H4 (cell line): Measurements from ENCODE around the gene PDE3A. TPM values are rescaled to one million over a fixed set of nuclear protein-coding genes. Genes with fewer than 3 reads are reported as not detected.
"Not testable (repeated sequence)": the region's sequence is repeated elsewhere in the genome, so short reads cannot be mapped to it uniquely, and the experiment has no call there.

Experiments
- DNase-seq: peaks from one replicate; pipeline ENCODE4 v3.0.0-alpha.2; 2015; ENCODE audit warnings: low spot score
- total RNA-seq: library from RNA; depleted of rRNA; stranded (reverse); fragments of >200 nt; shearing (Covaris generic); gene quantifications from 2 replicates; pipeline ENCODE4 v1.2.3, GENCODE V29; 2014; rRNA removed

Gene PDE3A
- total RNA-seq, result 7.2 and 8.9 TPM in 2 replicates

DNA sequence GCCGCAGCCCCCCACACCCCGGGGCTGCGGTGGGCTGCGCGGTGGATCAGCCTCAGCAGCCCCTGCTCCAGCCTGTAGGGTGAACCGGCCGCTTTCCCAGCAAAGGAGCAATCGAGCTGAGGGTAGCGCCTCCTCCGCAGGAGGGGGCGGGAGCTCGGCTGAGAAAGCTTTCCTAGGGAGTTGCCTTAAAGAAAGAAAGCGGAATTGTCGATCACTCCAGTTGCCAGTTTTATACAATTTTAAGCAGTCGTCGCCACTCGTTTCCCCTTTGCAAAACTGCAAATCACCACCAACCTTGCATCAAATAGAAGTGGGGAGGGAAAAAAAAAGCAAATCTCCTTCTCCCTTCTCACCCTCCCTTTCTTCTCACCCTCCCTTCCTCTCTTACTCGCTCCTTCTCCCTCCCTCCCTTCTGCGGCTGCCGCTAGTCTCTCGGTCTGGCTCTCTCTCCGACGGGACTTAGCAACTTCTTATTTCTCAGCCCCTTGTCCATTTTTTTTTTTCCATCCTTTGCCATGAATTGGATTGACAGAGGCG, at the start of gene PDE3A:
PDE3A (plus strand) TSS at position 424 of the 537 bp plus-strand sequence. CDS start 748 bp downstream, outside the sequence.
- peak; percentile 70 for DNase-seq

DNA sequence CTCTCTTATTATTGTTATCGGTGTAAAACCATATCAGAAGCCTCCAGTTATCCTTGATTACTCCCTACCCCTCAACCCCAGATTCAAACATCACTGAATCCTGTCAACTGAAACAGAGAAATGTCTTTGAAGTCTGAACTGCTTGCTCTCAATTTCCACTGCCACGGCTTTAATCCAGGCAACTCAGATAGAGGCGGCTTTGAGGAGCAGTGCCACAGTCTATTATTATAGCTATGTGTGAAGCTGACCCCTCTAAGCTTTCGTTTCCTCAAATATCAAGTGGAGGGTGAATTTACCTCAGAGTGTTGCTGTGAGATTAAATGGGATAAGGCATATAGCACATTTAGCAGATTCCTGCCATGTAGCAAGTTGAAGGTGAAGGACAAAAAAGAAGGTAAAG, 49.0 kb upstream of the PDE3A start:
- DNase-seq, result no peak

DNA sequence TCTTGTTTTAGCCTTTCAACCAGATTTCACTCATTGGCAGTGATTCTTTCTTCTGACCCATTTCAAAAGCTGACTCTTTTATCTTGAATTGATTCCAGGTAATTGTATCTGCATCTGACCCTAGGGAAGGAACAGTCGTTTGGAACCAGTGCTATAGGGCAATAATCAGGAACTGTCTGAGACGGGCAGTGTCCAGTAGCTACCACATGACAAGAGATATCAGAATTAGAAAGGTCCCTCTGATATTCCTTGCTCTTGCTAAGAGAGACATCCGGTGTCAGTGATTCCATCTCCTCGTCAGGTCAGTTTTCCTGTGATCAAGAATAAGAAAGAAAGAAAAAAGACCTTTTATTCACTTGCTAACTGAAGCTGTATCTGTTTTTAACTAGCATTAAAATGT, 47.8 kb upstream of the PDE3A start:
- no peak for DNase-seq

DNA sequence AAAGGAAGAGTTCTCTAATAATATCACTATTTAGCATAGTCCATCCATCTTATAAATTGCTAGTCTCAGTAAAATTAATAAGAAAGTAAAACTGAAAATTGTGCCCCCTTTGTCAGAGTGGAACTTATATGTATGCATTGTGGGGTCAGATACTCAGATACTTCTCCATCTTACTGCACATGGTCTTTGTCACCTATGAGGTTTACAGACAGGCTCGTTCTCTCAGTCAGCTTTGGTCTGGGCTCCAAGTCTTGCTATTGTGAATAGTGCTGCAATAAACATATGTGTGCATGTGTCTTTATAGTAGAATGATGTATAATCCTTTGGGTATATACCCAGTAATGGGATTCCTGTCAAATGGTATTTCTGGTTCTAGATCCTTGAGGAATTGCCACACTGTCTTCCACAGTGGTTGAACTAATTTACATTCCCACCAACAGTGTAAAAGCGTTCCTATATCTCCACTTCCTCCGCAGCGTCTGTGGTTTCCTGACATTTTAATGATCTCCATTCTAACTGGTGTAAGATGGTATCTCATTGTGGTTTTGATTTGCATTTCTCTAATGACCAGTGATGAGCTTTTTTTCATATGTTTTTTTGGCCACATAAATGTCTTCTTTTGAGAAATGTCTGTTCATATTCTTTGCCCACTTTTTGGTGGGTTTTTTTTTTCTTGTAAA, 37.4 kb upstream of the PDE3A start:
- DNase-seq, result not testable (repeated sequence)

DNA sequence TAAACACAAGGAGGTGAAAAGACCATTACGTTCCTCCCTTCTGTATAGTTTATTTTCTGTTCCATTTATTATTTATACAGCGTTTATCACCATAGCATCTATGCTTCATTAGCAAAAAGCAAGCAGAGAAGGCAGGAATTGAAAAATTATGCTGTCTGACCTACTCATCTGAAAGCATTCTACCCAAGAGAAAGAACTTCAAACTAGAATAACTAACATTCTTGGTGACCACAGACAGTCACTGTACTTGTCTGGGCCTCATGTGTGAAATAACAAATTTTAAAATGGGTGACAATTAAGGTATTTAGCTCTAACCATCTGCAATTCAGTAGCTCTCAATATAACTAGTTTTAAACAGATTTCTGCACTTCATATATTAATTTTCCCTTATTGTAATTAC, 29.3 kb upstream of the PDE3A start:
- DNase-seq, result no peak

DNA sequence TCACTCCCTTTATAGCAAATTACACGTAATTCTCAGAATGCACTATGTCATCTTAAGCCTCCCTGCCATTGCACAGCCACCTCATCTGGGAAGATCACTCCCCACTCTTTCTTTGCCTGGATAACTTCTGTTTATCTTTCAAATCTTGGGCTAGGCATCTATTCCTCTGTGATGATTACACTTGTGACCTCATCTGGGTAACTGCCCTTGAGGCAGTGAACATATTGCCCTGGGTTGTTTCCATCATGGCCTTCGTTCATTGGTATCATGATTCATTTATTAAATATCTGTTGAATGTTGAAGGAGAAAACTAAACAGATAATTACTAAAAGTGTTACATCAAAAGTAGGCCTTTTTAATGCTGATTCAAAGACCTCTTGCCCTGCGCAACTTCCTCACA, 26.2 kb upstream of the PDE3A start:
- no peak for DNase-seq

DNA sequence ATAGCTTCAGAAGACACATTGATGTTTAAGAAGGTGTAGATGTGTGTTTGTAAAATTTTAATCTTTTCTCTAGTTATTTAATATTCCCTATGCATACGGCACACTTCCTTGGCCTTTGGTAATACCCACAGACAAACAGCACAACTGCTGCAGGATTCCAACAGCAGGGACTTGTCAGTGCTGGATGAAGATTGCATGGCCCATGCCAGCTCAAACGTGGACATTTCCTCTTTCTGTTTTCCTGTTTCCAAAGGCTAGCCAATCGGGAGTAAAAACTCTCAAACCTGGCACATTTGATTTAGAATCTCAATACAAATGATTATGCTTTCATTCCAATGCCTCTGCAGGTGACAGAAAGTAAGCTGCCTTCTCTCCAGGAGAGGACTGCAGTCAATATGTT, 22.5 kb upstream of the PDE3A start:
- no peak for DNase-seq

DNA sequence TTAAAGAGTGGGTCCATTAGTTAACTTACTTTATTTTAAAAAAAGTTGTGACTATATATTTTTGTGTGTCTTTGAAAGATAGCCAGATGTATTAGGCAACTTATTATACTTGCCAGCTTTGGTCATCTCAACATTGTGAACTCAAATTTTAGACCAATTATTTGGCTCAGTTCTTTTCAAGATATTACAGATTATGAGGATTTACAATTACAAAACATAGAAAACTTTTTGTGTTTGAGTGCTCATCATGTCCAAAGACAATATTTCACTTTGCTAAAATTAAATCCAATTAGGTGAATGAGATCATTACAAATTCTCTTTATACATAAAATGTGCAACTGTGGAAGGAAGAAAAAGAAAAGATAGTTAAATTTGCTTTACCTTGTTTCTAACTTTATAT, 18.3 kb upstream of the PDE3A start:
- no peak for DNase-seq

DNA sequence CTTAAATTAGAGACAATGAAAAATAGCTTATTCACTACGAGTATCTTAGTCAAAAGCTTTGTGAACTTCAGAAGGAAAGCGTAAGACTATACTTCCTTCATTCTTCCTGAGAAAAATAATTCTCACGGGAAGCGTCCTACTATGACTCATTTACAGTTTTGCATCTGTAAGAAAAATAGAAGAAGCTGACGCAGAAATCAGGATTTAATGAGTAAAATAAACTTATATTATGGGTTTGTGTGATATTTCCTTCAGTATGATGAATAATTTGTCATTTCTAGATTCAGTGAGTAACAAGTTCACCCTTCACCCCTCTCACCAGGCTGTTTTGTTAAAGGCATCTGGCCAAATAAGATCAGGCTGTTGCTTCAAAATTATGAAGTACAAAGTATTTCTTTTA, 17.8 kb upstream of the PDE3A start:
- peak; percentile 12 for DNase-seq

DNA sequence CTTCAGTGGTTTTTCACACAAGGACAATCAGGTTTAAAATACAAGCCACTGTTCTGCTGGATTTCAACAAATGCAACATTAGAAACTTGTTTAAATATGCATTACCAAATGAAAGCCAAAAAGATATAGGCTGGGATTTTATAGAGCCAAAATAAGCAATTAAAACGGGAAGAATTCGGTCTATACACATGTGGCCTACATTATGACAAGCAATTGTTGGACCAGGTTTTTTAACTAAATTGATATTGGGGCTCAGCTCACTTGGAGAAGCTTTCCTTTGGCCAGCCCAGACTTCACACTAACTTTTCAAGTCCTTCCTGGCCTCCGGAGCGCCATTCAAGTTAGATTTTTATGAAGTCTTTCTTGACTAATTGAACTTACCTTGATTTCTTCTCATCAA, 16.9 kb upstream of the PDE3A start:
- DNase-seq, result no peak

DNA sequence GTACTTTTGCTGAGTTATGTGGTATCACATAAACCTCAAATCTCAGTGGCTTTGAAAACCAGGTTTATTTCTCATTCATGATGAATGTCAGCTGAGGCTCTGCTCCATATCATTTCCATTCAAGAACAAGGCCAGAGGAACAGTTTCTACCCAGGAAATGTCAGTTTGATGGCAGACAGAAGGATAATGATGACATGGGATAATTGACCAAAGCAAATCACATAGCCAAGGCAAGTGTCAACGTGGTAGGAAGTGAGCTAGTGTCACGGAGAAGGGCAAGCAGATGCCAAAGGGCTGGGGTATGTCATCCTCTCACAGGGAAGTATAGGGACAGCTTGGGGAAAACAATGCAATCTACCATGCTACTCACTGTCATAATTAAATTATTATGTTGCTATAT, 12.3 kb upstream of the PDE3A start:
- no peak for DNase-seq

DNA sequence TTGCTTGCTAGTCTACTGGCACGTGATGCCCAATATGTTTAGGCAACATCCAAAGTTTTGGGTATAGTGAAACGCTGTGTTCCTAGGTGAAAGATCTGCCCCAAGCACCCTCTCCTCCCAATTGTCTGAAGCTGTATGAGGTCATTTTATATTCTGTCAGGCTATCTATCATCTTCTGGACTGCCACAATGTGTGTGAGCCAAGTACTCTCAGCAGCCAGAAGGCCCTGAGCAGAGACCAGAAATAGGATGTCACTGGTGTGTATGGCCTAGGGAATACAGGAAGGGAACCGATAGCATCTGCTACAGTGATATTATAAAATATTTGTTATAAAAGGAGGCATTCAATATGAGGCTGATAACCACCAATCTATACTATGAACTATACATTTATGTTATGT, 7.9 kb upstream of the PDE3A start:
- DNase-seq, result no peak

DNA sequence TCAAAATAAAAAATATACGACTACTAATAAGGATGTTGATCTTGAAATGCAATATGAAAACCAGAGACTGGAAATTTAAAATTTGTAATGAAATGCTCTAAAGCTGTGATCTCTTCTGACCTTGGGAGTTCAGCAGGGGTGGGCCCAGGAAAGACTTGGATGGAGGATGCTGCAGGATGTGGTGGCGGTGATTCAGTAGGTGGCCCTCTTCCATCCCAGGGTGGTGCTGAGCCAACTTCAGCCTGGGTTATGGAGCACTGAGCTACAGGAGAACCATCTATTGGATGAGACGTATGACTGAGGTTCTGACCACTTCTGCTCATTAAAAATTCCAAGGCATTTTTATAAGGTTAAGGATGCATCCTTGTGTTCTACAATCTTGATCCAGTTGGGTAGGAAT, 6.9 kb upstream of the PDE3A start:
- DNase-seq, result no peak

DNA sequence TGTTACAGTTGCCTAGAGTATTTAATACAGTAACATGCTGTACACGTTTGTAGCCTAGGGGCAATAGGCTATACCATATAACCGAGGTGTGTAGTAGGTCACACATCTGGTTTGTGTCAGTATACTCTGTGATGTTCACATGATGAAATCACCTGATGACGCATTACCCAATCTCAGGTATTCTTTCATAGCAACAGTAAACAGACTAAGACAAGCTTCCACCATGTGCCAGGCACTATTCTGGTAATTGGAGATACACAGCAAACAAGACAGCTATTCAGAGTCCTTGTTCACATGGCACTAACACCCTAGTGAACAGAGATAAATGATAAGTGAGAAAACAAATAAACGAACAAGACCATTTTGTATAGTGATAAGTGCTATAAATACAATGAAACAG, 3.8 kb upstream of the PDE3A start:
- no peak for DNase-seq

DNA sequence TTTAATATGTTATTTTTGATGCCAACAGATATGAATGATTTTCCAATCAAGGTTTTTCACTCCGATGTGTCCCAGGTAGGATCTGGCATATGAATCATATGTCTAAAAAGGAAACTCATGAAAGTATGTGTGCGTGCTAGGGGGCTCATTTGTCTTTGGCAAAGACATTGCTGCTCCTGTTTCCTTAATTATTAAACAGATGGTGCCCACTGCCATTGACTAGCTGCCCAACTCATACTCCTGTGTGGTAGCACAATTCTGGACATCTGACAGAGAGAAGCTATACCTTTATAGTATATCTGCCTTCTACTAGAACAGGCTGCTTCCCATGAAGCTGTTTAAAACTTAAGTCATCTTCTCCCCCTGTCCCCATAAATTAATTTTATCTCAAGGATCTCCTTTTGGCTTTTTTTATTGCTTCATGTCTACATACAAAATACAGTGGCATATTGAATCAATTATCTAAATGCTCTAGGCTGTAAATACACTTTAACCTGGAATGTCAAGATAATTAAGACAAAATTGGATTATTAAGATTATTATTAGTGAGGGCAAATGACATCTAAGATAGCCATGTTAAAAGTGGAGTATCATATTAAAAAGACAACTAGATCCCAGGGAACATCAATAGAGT, 1.4 kb upstream of the PDE3A start:
- no peak for DNase-seq

DNA sequence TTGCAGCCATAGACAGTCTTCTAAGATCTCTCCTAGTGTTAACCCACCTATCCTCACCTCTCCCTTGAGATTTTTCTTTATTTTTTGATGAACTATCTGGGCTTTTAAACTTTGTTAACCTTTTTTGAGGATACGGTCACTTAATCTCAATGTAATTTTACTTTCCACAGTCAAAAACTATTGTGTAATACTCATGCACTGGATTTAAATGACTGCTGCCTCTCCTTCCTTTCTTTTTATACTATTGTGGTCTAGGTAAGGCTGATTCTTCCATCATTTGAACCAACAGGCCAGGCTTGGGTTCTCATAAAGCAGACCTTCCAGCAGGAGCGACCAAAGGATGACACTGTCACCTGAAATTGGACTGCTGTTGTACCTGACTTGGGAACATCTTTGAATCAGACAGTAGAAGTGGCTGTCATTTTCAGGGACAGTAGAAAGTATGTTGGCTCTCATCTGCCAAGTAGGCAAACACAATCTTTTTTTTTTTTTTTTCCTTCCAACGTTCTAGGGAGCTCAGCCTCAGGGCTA, 689 bp upstream of the PDE3A start:
- no peak for DNase-seq

DNA sequence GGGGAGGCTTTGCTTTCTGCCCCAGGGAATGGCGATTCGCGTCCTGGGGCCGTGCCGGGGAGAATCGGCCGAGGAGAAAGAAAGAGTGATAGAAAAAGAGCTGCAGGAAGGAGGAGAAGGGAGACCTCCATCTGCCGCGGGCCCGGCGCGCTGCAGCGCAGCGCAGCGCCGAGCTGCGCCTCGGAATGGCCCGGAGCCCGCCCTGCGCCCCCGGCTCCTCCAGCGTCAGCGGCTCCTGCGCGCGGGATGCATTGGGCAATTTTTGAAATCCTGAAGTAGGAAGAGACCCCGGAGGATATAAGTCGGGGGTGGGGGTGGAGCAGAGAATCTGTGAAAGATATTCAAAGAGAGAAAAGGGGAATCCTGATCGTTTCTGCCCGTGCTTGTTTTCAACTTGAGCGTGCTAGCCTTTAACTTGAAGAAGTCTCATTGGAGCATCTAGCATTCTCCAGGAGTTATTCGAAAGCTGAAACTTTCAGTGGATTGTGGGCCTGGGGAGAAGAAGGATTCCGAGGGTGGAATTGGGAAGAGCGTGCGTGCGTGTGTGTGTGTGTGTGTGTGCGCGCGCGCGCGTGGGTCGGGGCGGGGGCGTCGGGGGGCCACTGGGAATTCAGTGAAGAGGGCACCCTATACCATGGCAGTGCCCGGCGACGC, 441 bp downstream of the PDE3A start:
- DNase-seq, result peak; percentile 4

DNA sequence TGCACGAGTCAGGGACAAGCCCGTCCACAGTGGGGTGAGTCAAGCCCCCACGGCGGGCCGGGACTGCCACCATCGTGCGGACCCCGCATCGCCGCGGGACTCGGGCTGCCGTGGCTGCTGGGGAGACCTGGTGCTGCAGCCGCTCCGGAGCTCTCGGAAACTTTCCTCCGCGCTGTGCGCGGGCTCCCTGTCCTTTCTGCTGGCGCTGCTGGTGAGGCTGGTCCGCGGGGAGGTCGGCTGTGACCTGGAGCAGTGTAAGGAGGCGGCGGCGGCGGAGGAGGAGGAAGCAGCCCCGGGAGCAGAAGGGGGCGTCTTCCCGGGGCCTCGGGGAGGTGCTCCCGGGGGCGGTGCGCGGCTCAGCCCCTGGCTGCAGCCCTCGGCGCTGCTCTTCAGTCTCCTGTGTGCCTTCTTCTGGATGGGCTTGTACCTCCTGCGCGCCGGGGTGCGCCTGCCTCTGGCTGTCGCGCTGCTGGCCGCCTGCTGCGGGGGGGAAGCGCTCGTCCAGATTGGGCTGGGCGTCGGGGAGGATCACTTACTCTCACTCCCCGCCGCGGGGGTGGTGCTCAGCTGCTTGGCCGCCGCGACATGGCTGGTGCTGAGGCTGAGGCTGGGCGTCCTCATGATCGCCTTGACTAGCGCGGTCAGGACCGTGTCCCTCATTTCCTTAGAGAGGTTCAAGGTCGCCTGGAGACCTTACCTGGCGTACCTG, 1.1 kb downstream of the PDE3A start:
- DNase-seq, result peak; percentile 23

DNA sequence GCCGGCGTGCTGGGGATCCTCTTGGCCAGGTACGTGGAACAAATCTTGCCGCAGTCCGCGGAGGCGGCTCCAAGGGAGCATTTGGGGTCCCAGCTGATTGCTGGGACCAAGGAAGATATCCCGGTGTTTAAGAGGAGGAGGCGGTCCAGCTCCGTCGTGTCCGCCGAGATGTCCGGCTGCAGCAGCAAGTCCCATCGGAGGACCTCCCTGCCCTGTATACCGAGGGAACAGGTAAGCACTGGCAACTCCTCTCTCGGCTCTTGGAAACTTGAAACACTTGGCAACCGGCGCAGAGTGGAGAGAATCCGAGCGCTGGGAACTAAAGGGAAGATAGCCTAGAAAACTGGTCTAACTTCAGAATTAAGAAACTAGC, 1.7 kb downstream of the PDE3A start:
- peak; percentile 3 for DNase-seq

DNA sequence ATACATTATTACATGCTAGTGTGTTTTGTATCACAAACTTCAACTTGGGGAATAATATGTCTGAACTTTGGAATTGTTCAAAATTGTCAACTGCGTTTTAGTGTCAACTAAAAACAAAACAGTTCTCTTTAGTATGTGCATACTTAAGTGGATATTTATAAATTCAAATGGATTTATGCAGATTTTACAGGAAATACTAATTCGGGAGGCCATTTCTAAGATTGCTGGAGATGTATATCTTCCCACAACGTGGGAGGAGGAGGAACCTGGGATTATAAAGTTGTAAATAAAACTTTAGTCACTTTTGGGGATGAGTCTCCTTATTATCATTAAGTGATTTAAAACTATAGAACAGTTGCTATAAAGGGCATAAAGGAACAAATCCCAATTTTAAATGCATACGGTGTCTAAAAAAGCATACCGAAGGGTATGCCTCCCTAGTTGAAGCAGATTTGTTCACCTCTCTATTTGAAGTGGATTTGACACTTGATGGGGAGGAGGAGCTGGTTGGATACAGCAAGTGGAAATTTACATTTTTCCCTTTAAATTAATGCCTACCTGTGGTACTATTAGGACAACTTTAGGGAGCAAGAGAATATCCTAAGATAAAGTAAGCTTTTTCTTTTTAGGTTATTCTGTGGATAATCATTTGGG, 2.7 kb downstream of the PDE3A start:
- DNase-seq, result no peak

DNA sequence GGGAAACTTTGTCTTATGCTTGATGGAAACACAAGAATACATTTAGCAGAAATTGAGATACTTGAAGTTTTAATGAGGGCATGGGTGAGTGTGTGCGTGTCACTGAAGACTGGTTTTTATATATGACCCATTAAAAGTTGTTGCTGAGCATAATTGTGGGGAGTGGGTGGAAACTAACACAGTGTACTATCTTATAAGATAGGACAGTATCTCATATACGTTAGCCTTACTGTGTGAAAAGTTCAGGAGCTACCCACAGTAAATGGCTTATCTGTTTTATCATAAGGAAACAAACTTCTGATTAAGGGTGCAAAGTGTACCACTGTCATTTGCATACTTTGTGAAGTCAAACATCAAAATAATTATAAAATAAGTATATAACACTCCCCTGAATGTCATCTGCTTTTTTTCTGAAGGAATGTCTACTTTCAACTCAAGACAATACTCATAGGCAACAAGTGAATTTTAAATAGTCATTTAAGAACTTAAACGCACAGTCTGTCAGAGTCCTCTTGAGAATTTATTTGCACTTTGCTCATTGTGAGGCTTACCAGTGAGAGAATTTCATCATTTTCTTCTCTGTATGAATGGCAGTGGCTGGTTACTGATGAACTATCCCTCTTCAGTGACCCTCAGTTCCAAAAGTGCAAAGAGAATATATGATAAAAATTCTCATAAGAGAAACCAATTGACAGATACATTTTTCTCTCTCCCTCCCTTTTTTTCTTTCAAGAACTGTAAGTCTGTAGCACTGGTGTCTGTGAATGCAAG, 4.2 kb downstream of the PDE3A start:
- DNase-seq, result no peak
